ENCODE data around the gene CHAD. TPM values are rescaled to one million over a fixed set of nuclear protein-coding genes. Genes with fewer than 3 reads are reported as not detected.

CHAD gene
- polyA plus RNA-seq, 1 of the 3 experiments (the other 2 are of a cell fraction) = not detected

- ChIA-PET POLR2A (no interaction called here), CTCF (interaction anchor here (1.2 to 2.4 kb wide), 3 partner anchors 17 to 152 kb away, joined by 3 to 5 read pairs (median 3); partner anchors contain the start of gene EPN3)
- H3K4me3 ChIP-seq (ENCODE audit: low read depth in 2 of 2, low read length in 1 of 2) = no peak overlapping the region
- H2AFZ ChIP-seq (ENCODE audit: low read depth) = no peak overlapping the region
- peaks cover 0 to 3% of the 10 kb centered on the region in 2 experiments; a peak in 1 of 4 replicates for H3K4me1 ChIP-seq (ENCODE audit: control insufficient read depth in 1 of 2, insufficient read depth in 2 of 2, low read depth in 1 of 2, low read length in 1 of 2)
- no peaks in the 10 kb centered on the region for H3K9me2 ChIP-seq
- no peak overlapping the region for H3K9ac ChIP-seq
- no peaks in the 10 kb centered on the region for H3K9me3 ChIP-seq
- no peaks in the 10 kb centered on the region for H3K79me2 ChIP-seq (ENCODE audit: insufficient read depth)
- 70% methylated on average over 3 of the region's 3 CpGs for WGBS (ENCODE audit: low lambda C conversion rate)
- H3K27ac ChIP-seq (ENCODE audit: low read depth in 2 of 2, low read length in 1 of 2) = no peak overlapping the region
- TF ChIP-seq EZH2phosphoT487 (IDR thresholded peaks at IDR 0.05; ENCODE audit: borderline replicate concordance, low read depth) (no peak), RFX5 (IDR thresholded peaks at IDR 0.05; ENCODE audit: low read length) (no peak), TCF12 (IDR thresholded peaks at IDR 0.05) (no peak), TAF1 (IDR thresholded peaks at IDR 0.05; ENCODE audit: borderline replicate concordance, low read depth, low read length) (no peak), FOXM1 (IDR thresholded peaks at IDR 0.05; ENCODE audit: low read depth) (no peak), SIN3A (IDR thresholded peaks at IDR 0.05; ENCODE audit: borderline replicate concordance, low read depth, low read length) (no peak), EP300 (IDR thresholded peaks at IDR 0.05; ENCODE audit: borderline replicate concordance in 1 of 2, low read depth in 1 of 2, low read length in 1 of 2) (no peak), ELF1 (IDR thresholded peaks at IDR 0.05) (no peak), NRF1 (IDR thresholded peaks at IDR 0.05; ENCODE audit: low read depth, low read length) (no peak), PBX3 (IDR thresholded peaks at IDR 0.05) (no peak), FOXJ3 (CRISPR knock-in tag; IDR thresholded peaks at IDR 0.05) (no peak), GABPA (IDR thresholded peaks at IDR 0.05; ENCODE audit: low read depth) (no peak), CTCF (IDR thresholded peaks at IDR 0.05) (no peak), USF2 (IDR thresholded peaks at IDR 0.05; ENCODE audit: borderline replicate concordance, low read depth, low read length) (no peak), SMC3 (IDR thresholded peaks at IDR 0.05; ENCODE audit: low read depth, low read length) (no peak), JUND (IDR thresholded peaks at IDR 0.05) (no peak), FOSL2 (IDR thresholded peaks at IDR 0.05; ENCODE audit: borderline replicate concordance, low read depth) (no peak), REST (IDR thresholded peaks at IDR 0.05; ENCODE audit: low read depth, low read length) (no peak), GATA2 (CRISPR knock-in tag; IDR thresholded peaks at IDR 0.05) (no peak), CHD2 (IDR thresholded peaks at IDR 0.05; ENCODE audit: low read length, partially characterized antibody) (no peak)
- no peaks in the 10 kb centered on the region for H3F3A ChIP-seq (replicated peaks; ENCODE audit: insufficient read depth)
- H3K36me3 ChIP-seq (replicated peaks in 1 of 2; ENCODE audit: control insufficient read depth in 1 of 2, insufficient read depth in 2 of 2, low read length in 1 of 2) = no peaks in the 10 kb centered on the region
- no peak overlapping the region for H3K4me2 ChIP-seq
- no peak for DNase-seq
- H3K27me3 ChIP-seq (ENCODE audit: insufficient read depth) = no peaks in the 10 kb centered on the region
- no peaks in the 10 kb centered on the region for H4K20me1 ChIP-seq (ENCODE audit: insufficient read depth)
Observed at GRCh38 chr17:50514388-50514787, 45.7 kb upstream of the CHAD start.
